ENCODE results near the gene DCPS.
"Not testable (repeated sequence)": the region's sequence is repeated elsewhere in the genome, so short reads cannot be mapped to it uniquely, and the experiment has no call there.

Gene DCPS

DNA sequence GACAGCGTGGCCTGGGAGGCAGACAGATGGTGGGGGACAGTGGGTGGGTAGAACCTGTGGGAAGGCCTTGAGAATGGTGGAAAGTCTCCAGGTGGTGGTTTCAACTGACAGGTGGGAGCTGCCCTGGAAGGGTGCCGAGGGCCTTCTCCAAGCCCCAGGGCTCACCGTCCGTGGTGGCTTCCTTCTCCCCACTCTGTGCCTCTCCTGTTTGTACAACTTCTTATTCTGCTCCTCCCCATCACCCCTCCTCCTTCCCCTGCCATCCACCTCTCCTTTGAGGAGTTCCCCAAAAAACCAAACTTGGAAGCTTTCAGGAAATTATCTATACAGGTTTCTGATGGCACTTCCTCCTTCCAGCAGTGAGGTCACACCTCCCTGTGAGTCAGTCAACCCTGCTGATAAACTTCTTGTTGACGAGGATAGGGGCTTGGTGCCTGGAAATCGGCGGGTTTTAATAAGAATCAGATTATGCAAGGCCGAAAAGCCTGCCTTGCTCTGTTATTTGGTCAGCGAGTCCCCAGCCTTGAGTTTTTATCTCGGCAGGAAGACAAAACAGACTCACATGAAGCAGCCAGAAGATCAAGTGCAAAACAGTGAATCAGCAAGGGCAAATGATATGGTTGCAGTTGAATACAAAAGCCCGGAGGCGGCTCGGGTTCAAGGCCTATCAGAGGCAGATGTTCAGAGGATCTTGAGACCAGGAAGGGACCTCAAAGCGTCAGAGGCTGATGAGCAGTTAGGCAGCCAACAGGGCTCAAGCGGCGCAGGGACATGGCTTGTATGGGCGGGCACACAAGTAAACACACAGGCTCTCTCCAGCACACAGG, 42.1 kb downstream of the DCPS start:
- DNase-seq, result no peak

DNA sequence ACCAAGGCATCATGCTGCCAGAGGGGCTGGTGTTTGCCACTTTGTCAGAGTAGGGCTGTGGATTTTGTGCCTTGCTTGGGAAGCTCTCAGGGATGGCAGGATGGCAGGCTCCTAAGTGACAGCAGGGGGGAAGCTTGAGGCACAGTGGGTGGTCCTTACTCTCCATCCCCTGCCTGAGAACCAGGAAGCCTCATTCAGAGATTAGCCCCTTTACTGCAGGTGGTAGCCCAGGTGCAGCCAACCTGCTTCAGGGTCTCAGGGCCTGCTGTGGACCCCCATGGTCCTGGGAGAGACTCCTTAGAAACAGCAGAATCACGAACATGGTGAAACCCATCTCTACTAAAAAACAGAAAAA, 42.7 kb downstream of the DCPS start:
- DNase-seq, result no peak

DNA sequence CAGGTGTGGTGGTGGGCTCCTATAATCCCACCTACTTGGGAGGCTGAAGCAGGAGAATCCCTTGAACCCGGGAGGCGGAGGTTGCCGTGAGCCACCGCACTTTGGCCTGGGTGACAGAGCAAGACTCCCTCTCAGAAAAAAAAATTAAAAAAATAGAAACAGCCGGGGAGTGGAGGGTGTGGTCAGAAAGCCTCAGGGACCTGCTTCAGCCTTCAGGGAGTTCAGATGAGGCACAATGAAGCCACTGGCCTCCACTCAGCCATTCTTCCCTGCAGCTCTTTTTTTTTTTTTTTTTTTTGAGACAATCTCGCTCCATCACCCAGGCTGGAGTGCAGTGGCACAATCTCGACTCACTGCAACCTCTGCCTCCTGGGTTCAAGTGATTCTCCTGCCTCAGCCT, 43.1 kb downstream of the DCPS start:
- DNase-seq, result not testable (repeated sequence)

DNA sequence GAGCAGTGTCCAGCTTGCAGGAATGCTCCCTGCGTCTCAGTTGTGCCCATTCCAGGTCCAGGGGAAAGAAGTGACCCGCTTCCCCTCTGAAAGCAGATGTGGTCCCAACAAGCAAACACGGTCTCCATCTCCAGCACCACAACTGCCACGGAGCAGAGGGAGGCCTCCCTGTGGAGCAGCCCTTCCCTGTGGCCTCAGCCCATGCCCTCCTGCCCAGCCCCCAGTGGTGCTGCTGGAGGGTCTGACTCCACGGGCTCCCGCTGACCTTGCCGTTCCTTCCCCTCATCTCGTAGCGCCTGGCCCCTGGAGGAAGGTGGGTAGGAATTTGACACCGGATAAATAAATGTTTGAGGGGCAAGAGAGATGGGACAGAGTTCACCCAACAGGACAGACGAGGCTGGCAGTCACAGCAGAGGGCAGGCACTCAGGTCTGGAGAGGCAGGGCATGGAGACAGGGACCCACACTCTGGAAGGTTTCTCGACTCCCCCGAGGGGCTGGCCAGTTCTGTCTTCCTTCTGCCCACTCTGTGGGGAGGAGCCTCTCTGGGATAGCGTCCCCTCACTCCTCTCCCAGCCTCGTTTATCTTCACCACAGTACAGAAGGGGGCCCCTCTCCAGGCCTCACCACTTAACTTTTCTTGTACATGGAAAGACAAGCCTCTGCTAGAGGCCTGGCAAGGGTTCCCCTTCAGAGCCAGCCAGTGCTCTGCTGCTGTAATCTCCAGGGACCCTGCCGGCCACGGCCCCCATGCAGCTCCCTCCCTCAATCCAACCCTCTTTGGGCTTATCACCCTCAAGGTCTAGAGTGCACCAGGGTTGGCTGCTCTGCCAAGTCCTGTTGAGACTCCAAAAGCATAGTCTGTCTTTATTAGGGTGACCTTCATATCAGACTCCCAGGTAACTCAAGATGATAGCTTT, 44.1 kb downstream of the DCPS start:
- DNase-seq, result no peak

DNA sequence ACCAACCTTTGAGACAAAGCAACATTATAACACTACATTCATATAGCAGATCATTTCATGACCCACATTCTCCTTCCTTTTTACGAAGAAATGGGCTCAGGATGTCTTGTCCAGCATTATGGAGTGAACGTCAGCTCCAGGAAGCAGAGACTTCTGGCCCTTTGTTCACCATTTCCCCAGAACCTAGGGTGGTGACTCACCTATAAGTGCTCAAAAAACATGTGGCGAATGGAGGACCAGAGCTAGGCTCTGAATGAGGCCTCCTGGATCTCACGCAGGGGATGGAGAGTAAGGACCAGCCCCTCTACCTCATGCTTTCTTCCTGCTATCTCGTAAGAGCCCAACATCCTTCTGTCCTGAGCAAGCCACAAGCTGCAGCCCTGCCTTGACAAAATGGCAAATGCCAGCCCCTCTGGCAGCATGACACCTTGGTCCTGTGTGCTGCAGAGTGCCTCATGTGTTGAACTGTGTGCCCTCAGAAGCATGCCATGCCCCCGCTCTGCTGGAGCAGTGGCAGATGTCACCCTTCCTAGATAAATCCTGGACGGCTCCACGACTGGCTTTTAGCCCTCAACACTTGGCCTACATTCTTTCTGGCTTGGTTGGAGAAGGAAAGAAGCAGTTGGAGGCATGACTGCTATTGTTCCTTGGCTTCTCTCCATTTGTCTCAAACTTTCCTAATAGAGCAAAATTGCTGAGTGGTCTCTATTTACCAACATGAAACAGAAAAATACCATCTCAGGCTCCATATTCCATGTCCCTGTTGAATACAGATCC, 45.1 kb downstream of the DCPS start:
- no peak for DNase-seq

DNA sequence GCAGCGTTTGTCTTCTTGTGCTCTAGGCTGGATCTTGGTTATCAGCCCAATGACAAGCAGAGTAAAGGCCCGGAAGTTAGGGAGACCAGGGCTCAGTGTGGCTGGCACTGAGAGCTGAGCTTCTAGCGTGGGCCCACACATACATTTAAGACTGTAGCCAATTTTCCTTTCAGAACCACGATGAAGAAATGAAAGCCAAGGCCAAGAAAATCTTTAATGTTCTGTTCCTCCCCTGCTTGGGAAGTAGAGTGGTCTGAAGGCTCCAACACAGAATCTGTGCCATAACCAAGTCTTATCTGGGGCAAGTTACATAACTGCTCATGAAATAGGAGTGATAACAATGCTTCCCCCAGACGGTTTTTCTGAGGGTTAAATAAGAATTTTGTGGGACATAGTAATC, 47.0 kb downstream of the DCPS start:
- DNase-seq, result no peak

DNA sequence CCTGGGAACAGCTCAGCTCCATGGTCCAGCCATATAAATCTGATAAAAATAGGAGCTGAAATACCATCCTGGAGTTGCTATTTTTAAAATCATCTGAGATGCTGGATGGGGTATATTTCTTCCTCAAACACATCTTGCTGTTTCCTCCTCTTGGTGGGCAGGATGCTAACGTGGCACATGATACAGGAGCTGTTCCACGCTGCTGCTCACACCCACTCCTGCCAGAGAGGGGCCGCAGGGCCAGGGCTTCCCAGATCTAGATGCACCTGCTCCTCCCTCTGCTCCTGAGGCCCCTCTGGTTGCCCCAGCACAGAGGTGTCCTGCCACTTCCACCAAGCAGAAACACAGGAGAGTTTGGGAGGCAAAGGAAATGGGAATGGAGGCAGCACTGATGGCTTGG, 48.3 kb downstream of the DCPS start:
- DNase-seq, result no peak

DNA sequence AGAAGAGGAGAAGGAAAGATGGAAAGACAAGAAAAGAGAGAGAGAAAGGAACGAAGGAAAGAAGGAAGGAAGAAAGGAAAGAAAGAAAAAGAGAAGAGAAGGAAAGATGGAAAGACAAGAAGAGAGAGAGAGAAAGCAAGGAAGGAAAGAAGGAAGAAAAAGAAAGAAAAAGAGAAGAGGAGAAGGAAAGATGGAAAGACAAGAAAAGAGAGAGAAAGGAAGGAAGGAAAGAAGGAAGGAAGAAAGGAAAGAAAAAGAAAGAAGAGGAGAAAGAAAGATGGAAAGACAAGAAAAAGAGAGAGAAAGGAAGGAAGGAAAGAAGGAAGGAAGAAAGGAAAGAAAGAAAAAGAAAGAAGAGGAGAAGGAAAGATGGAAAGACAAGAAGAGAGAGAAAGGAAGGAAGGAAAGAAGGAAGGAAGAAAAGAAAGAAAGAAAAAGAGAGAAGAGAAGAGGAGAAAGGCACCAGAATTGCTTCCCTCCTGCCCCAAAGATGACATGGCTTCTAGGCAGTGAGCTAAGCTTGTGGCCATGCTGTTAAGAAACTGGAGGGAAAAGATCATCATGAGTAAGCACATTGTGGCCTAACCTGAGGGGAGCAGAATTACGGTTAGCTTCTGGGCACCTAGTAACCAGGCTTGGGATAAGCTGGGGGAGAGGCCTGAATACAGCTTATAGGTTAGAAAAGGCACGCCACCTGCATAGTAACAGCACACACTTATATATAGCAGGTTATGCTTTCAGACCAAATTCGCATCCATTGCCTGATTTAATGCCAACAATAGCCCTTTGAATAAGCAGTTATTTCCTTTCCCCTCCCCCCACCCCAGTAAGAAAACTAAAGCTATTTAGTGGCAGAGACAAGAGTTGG, 49.3 kb downstream of the DCPS start:
- peak; percentile 83 for DNase-seq

DNA sequence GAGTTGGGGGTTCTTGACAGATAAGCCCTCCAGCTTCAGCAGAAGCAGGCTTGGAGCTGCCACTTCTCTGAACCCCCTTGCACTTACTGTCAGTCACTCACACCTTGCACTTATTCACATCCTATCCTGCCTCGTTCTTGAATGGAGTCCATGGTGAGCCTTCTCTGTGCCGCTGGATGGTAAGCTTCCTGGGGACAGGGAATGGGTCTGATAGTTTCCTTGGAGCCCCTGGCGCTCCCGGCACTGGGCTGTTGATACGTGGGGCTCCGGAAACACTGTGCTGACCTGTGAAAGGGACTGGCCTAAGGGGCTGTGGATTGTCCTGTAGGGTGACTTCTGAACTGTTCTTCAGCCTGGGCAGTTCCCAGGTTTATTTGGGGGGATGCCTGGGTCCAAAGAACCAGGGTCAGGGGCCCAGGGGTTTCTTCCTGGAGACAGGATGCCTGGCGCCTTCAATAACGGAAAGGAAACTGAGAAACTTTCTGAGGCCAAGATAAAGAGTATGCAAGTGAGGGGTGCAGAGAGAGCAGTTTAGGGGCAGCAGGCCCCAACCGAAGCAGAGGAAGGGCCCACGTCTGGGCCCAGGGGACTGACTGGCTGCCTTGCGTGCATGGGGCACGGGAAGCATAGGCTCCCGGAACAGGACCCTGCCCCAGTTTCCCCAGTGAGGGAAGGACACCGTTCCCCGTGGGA, 50.9 kb downstream of the DCPS start:
- no peak for DNase-seq

DNA sequence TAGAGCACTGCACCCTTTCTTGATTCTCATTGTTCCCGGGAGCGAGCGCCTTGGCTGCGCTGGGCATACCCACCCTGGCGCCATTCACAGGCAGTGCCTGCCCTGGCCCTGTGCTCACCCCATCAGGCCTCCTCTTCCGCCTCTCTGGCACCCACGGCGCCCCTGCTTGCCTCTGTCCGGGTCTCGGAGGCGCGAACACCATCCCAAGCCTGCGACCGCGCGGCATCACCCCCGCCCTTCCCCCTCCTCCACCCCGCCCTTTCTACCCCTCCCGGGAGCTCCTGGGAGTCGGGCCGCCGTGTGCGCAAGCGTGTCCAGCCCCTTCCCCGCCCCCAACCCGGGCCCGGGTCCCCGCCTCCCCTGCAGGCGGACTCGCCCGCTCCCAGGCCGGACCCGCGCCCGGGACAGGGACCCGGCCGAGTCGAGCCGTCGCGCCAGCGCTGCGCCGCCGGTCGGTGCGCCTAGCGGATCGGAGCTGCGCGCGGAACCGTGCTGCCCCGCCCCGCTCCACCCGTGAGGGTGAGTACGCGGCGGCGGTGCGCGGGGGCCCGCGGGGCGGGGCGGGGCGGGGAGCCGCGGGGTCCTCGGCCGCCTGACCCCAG, 51.6 kb downstream of the DCPS start, which contains the start of gene ST3GAL4:
Gene ST3GAL4 (plus strand): TSS at position 363 of the 602 bp plus-strand sequence. CDS start 50,470 bp downstream, outside the sequence.
- DNase-seq, result peak; percentile 60

DNA sequence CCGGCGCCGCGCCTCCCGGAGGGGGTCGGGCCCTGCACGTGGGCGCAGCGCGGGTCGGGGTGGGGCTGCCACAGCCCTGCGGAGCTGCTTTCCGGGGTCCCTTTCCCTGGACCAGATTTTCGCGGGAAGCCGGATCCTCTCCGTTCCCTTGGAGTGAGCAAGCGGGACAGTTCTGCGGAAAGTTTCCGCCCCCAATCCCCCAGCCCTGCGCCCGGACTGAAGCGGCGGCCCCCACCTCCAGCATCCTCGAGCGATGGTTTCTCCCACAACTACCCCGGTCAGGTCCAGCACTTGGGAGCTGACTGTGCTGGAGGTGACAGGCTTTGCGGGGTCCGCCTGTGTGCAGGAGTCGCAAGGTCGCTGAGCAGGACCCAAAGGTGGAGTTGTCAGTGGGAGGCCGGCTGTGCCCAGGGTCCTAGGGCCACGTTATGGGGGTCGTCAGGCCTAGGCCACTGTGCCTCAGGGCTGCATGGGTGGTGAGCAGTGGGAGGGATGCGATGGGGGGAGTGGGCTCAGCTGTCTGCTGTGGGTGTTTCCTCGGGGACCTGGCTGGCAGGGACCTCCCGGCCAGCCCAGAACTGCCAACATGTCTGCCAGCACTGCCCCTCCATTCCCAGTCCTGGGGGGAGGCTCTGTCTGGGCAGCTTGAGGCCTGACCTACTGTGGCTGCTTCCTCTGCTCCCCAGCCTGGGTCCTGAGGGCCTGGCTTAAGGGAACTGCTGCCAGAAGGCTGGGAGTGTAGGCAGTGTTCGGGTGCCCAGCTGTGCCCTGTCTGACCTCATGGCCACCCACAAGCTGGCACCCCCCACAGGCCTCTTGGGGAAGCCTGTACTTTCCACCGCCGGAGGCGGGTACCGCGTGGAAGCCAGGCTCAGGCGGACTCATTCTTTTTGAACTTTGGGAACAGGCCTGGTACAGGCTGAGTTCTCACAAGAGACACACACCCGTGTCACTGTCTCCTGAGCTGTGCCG, 52.4 kb downstream of the DCPS start:
- peak; percentile 40 for DNase-seq

DNA sequence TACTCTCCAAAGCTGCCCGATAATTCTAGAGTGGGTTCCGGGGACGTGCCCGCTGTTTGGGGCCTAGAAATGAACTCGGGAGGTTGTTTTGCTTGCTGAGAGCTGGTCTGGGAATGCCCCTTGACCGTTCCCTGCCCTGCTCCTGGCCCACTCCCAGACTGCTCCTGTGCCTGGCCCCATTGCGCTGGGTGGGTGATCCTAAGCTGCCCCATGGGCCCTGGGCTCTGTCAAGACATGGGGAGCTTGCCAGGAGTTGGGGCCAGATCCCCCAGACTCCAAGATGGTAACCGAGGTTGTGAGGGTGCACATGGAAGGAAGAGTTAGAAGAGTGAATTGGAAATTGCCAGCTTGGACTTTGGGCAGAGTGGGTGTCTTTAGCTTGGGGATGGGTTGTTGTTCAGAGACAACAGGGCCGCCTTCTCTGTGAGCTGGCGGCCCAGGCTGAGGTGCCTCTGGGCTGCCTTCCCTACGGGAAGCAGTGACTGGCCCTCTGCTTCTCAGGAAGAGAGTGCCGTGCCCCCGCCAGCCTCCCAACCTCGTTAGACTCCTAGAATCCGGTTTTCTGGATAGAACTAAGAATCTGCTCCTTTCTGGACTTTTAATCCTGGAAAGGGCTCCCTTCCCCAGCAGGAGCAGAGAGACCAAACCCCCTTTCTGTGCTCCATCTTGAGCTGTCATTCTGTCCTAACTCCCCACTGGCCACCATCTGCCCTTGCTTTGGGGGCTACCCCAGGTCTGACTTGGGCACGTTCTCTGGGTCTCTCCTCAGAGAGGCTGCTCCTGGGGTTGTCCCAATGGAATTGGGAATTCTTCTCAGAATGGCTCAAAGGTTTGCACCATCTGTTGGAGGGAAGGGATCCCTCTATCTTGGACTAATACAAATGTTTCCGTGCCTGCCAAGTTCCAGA, 53.4 kb downstream of the DCPS start:
- DNase-seq, result no peak

DNA sequence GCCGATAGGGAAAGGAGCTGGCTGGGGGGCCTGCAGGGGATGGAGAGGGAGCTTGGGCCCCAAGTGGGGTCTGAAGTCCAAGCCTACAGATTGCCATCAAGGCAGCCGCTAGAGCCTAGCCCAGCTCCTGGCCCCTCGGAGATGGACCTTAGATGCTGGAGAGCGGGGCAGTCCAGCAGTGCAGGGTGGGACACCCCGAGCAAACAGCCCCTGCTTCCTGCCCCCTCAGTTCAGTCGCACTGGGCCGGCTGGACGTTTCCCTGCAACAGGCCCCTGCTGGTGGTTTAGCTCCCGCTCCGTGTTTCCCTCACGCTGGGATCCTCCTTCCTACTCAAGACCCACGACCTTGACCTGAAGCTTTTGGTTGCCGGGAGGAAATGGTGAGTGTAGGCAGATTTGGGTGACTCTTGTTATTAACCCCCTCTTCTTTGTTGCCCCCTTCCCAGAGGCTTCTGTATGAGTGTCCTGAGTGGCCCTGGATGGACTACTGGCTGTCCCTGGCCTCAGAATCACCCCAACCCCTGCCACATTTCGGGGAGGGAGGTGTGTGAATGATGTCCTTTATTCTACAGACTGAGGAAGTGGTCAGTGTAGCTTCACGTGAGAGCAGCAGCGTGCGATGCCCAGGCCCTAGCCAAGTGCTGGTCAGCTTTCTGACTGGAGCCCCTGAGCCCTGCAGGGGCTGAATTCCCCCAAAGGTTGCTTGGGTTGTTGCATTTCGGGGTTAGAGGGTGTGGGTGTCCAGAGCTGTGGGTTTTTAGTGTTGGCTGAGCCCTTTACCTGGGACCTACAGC, 54.3 kb downstream of the DCPS start:
- no peak for DNase-seq

DNA sequence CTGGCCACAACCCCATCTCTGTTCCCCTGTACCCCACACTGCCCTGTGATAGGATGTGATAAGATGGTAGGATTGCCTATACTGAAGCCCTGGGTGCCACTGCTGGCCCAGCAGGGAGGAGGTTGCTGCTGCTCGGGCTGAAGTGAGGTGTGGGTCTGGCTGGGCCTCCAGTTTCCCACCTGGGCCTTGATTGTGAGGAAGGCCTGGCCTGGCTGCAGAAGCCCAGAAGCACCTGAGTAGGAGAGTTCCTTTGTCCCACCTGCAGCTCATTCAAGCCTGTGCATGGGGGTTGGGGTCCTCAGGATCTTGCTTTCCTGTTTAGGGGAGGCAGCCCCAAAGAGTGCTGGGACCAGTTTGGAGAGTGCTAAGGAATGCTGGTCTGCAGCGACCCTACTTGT, 54.9 kb downstream of the DCPS start:
- DNase-seq, result no peak

DNA sequence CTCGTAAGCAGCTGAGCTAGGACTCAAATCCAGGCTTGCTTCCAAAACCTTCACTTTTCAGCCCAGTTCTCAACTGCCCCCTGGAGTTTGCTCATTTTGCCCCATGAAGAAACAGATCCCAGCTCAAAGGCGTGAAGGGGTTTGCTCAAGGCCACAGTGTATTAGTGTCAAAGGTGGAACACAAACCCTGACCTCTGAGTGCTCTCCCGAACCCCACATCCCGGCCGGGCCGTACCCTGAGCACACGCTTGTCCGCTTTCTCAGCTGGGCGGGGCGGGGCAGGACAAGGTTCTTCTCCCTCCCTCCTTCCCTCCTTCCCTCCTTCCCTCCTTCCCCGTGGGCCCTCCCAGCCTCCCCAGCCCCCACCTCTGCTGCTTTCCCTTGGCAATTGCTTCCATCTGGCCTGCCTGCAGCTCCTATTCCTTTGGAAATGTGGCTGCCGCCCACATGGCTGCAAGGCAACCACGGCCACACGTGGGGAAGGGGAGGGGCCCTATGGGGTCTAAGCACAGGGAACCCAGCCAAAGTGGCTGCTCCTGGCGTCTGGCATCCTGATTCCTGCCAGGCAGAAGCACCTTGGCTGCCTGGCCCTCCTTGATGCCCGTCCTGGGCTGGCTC, 55.7 kb downstream of the DCPS start:
- DNase-seq, result peak; percentile 30

DNA sequence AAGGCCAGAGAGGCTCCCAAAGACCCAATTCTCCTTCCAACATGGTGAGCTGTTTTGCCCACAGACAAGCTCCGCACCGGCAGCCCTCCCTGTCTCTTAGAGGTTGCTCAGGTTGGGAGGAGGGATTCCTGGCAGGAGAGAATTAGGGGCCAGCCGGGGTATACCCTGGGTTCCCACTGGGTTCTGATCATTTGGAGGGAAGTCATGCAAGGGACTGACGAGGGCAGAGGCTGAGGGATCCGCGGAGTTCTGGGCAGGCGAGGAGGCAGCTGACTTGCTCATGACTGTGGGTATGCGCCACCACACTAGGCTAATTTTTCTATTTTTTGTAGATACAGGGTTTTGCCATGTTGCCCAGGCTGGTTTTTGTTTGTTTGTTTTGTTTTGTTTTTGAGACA, 56.2 kb downstream of the DCPS start:
- no peak for DNase-seq

DNA sequence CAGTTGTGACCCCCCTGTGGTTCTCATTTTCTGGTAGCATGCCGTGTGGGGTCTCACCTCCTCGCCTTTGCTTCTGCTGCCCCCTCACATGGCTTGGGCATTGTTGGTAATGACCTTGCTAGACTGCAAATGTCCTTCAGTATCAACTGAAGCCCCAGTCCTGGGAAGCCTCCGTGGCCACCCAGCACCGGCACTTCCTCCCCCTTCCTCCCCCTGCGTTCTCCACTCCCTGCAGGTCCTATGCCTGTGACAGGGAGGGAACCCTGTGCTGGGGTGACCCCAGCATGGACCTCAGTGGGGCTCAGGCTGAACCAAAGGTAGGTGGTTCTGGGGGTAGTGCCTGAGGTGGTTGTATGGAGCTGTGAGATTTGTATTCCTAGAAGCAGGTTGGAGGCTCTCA, 57.5 kb downstream of the DCPS start:
- no peak for DNase-seq

All from HCEC 1CT (cell line).